BLaER1 (cell line): ENCODE data around the gene SNED1.
A peak's percentile ranks its signal among the peaks of the same experiment; 100 is the strongest.

Experiments
- H3K27ac ChIP-seq: shearing (Covaris generic); formaldehyde crosslinking; 2 replicates; pipeline ENCODE4 v1.8.1; 2022
- H3K27me3 ChIP-seq: shearing (Covaris generic); formaldehyde crosslinking; 2 replicates; pipeline ENCODE4 v1.8.1; 2022
- H3K36me3 ChIP-seq: shearing (Covaris generic); formaldehyde crosslinking; 2 replicates; pipeline ENCODE4 v1.8.1; 2022
- H3K4me1 ChIP-seq: shearing (Covaris generic); formaldehyde crosslinking; 2 replicates; pipeline ENCODE4 v1.8.1; 2022
- H3K4me2 ChIP-seq: shearing (Covaris generic); formaldehyde crosslinking; 2 replicates; pipeline ENCODE4 v1.8.1; 2022
- H3K4me3 ChIP-seq: shearing (Covaris generic); formaldehyde crosslinking; 2 replicates; pipeline ENCODE4 v1.8.1; 2022
- H3K9ac ChIP-seq: shearing (Covaris generic); formaldehyde crosslinking; 2 replicates; pipeline ENCODE4 v1.8.1; 2022
- H3K9me3 ChIP-seq: shearing (Covaris generic); formaldehyde crosslinking; 2 replicates; pipeline ENCODE4 v1.8.1; 2022
- H4K20me1 ChIP-seq: shearing (Covaris generic); formaldehyde crosslinking; 2 replicates; pipeline ENCODE4 v1.8.1; 2022
- Cebpa-rat ChIP-seq: shearing (Covaris generic); IDR thresholded peaks from 2 replicates; pipeline ENCODE4 v1.8.1; 2022

Gene SNED1

GRCh38 chr2:240955306-240956170 is 42.9 kb upstream of the SNED1 start:
- Histone ChIP-seq H3K4me3 (no peak overlapping the region), H3K36me3 (no peaks in the 10 kb centered on the region), H3K9me3 (no peaks in the 10 kb centered on the region), H4K20me1 (no peaks in the 10 kb centered on the region), H3K27ac (no peak overlapping the region), H3K27me3 (0 out of 2 replicates have a peak, but pooled peaks cover 2% of the 10 kb centered on the region), H3K9ac (no peak overlapping the region), H3K4me2 (peak overlapping the region; percentile 30), H3K4me1 (peaks cover 60% of the 10 kb centered on the region)
- no peak for TF ChIP-seq Cebpa-rat

- H4K20me1 ChIP-seq: no peaks in the 10 kb centered on the region
- no peaks in the 10 kb centered on the region for H3K36me3 ChIP-seq
- H3K9ac ChIP-seq: no peak overlapping the region
- 0 out of 2 replicates have a peak, but pooled peaks cover 2% of the 10 kb centered on the region for H3K27me3 ChIP-seq
- no peak overlapping the region for H3K4me3 ChIP-seq
- TF ChIP-seq Cebpa-rat: no peak
- H3K4me1 ChIP-seq: peaks cover 67% of the 10 kb centered on the region
- no peaks in the 10 kb centered on the region for H3K9me3 ChIP-seq
- H3K4me2 ChIP-seq: peak overlapping the region; percentile 30
- H3K27ac ChIP-seq: no peak overlapping the region
Observed at GRCh38 chr2:240956171-240956934, 42.1 kb upstream of the SNED1 start.

- no peak for TF ChIP-seq Cebpa-rat
- H3K4me3 ChIP-seq: no peak overlapping the region
- H3K4me2 ChIP-seq: peak overlapping the region; percentile 66
- 0 out of 2 replicates have a peak overlapping the region, but pooled peaks have one; percentile 64 for H3K27ac ChIP-seq
- H3K36me3 ChIP-seq: no peaks in the 10 kb centered on the region
- no peaks in the 10 kb centered on the region for H4K20me1 ChIP-seq
- H3K27me3 ChIP-seq: 0 out of 2 replicates have a peak, but pooled peaks cover 2% of the 10 kb centered on the region
- no peaks in the 10 kb centered on the region for H3K9me3 ChIP-seq
- H3K4me1 ChIP-seq: peaks cover 74% of the 10 kb centered on the region
- H3K9ac ChIP-seq: peak overlapping the region; percentile 50; the same call in 1 of the 2 replicates
Observed at GRCh38 chr2:240956935-240957655, 41.3 kb upstream of the SNED1 start.

- no peaks in the 10 kb centered on the region for H3K9me3 ChIP-seq
- H3K4me3 ChIP-seq: no peak overlapping the region
- TF ChIP-seq Cebpa-rat: no peak
- H3K4me2 ChIP-seq: peak overlapping the region; percentile 66
- peak overlapping the region; percentile 64 for H3K27ac ChIP-seq
- no peaks in the 10 kb centered on the region for H3K36me3 ChIP-seq
- H3K27me3 ChIP-seq: 0 out of 2 replicates have a peak, but pooled peaks cover 2% of the 10 kb centered on the region
- peak overlapping the region; percentile 50 for H3K9ac ChIP-seq
- peaks cover 81% of the 10 kb centered on the region for H3K4me1 ChIP-seq
- H4K20me1 ChIP-seq: no peaks in the 10 kb centered on the region
Observed at GRCh38 chr2:240957656-240958365, 40.6 kb upstream of the SNED1 start.

GRCh38 chr2:240958366-240959213 is 39.8 kb upstream of the SNED1 start:
- Histone ChIP-seq H3K9me3 (no peaks in the 10 kb centered on the region), H3K4me2 (peak overlapping the region; percentile 66), H4K20me1 (no peaks in the 10 kb centered on the region), H3K27ac (peak overlapping the region; percentile 64), H3K36me3 (no peaks in the 10 kb centered on the region), H3K4me3 (no peak overlapping the region), H3K4me1 (peaks cover 85% of the 10 kb centered on the region), H3K27me3 (0 out of 2 replicates have a peak, but pooled peaks cover 2% of the 10 kb centered on the region), H3K9ac (peak overlapping the region; percentile 50; the same call in 1 of the 2 replicates)
- TF ChIP-seq Cebpa-rat: no peak

- no peaks in the 10 kb centered on the region for H4K20me1 ChIP-seq
- no peak overlapping the region for H3K9ac ChIP-seq
- no peak overlapping the region for H3K4me3 ChIP-seq
- H3K9me3 ChIP-seq: no peaks in the 10 kb centered on the region
- peaks cover 81% of the 10 kb centered on the region for H3K4me1 ChIP-seq
- peak overlapping the region; percentile 66 for H3K4me2 ChIP-seq
- TF ChIP-seq Cebpa-rat: no peak
- H3K36me3 ChIP-seq: no peaks in the 10 kb centered on the region
- peak overlapping the region; percentile 64; the same call in 1 of the 2 replicates for H3K27ac ChIP-seq
- 0 out of 2 replicates have a peak, but pooled peaks cover 2% of the 10 kb centered on the region for H3K27me3 ChIP-seq
Observed at GRCh38 chr2:240959214-240959940, 39.0 kb upstream of the SNED1 start.

GRCh38 chr2:240959941-240960308 is 38.5 kb upstream of the SNED1 start:
- no peak overlapping the region for H3K27ac ChIP-seq

More at GRCh38 chr2:240959941-240960308, 38.5 kb upstream of the SNED1 start:
- H3K4me1 ChIP-seq: peaks cover 76% of the 10 kb centered on the region
- TF ChIP-seq Cebpa-rat: no peak
- H3K9ac ChIP-seq: no peak overlapping the region
- H3K9me3 ChIP-seq: no peaks in the 10 kb centered on the region
- no peaks in the 10 kb centered on the region for H3K27me3 ChIP-seq
- H3K36me3 ChIP-seq: no peaks in the 10 kb centered on the region
- H3K4me2 ChIP-seq: peak overlapping the region; percentile 66; the same call in 1 of the 2 replicates
- no peaks in the 10 kb centered on the region for H4K20me1 ChIP-seq
- H3K4me3 ChIP-seq: no peak overlapping the region
